ENCODE results near the gene FGF1. TPM values are rescaled to one million over a fixed set of nuclear protein-coding genes. Genes with fewer than 3 reads are reported as not detected.

The FGF1 gene
- total and polyA plus RNA-seq, 10 donors = 0.32 to 12.9 (median 2.6) TPM

GRCh38 chr5:142680605-142681259, 5.2 kb downstream of the FGF1 start:
- Histone ChIP-seq H3K36me3 (no peaks in the 10 kb centered on the region), H3K9me3 (no peaks in the 10 kb centered on the region), H3K4me1 (peaks cover 0 to 14% (median 2%) of the 10 kb centered on the region in 6 donors), H3K27ac (no peak overlapping the region), H3K27me3 (replicated peaks in 1 of 7) (no peaks in the 10 kb centered on the region), H3K4me3 (no peak overlapping the region)
- 68 to 89% (median 78%) methylated on average over 5 of the region's 5 CpGs for WGBS, 5 donors
- DNase-seq = no peak
- intact Hi-C loops (cut with DNase I; ENCODE audit: low total_unique reads) = no loop called here
- TF ChIP-seq POLR2A (IDR thresholded peaks at IDR 0.05) (no peak), POLR2AphosphoS5 (IDR thresholded peaks at IDR 0.05) (no peak), CTCF (IDR thresholded peaks at IDR 0.05 in 8 of 11, conservative IDR thresholded peaks at IDR 0.05 in 3 of 11) (no peak)

- peaks cover 0 to 9% (median under 1%) of the 10 kb centered on the region in 6 donors for H3K4me1 ChIP-seq
- H3K9me3 ChIP-seq = no peaks in the 10 kb centered on the region
- no peak overlapping the region for H3K27ac ChIP-seq
- DNase-seq = no peak
- no peak overlapping the region for H3K4me3 ChIP-seq
- no peaks in the 10 kb centered on the region for H3K27me3 ChIP-seq (replicated peaks in 1 of 7)
- TF ChIP-seq POLR2A (IDR thresholded peaks at IDR 0.05) = no peak
- no peak for TF ChIP-seq POLR2AphosphoS5 (IDR thresholded peaks at IDR 0.05)
- no peak for TF ChIP-seq CTCF (IDR thresholded peaks at IDR 0.05 in 8 of 11, conservative IDR thresholded peaks at IDR 0.05 in 3 of 11)
- intact Hi-C loops (cut with DNase I; ENCODE audit: low total_unique reads) = no loop called here
- WGBS, 5 donors = 92 to 97% (median 94%) methylated on average over 2 of the region's 2 CpGs
- no peaks in the 10 kb centered on the region for H3K36me3 ChIP-seq
Observed at GRCh38 chr5:142679744-142680143, 6.1 kb downstream of the FGF1 start.

GRCh38 chr5:142678529-142678928, 7.4 kb downstream of the FGF1 start:
- Histone ChIP-seq H3K27me3 (replicated peaks in 1 of 7) (no peaks in the 10 kb centered on the region), H3K9me3 (no peaks in the 10 kb centered on the region), H3K4me3 (no peak overlapping the region), H3K4me1 (peaks cover 0 to 7% (median 0%) of the 10 kb centered on the region in 6 donors), H3K36me3 (no peaks in the 10 kb centered on the region), H3K27ac (no peak overlapping the region)
- intact Hi-C loops (cut with DNase I; ENCODE audit: low total_unique reads) = no loop called here
- no peak for DNase-seq
- TF ChIP-seq POLR2A (IDR thresholded peaks at IDR 0.05) = no peak
- TF ChIP-seq POLR2AphosphoS5 (IDR thresholded peaks at IDR 0.05) = no peak
- TF ChIP-seq CTCF (IDR thresholded peaks at IDR 0.05 in 8 of 11, conservative IDR thresholded peaks at IDR 0.05 in 3 of 11) = no peak
- WGBS, 5 donors = 85 to 94% (median 93%) methylated on average over 4 of the region's 4 CpGs

GRCh38 chr5:142677198-142677597, 8.7 kb downstream of the FGF1 start:
- intact Hi-C loops (cut with DNase I; ENCODE audit: low total_unique reads) = no loop called here
- no peak for DNase-seq
- no peaks in the 10 kb centered on the region for H3K27me3 ChIP-seq (replicated peaks in 1 of 7)
- H3K27ac ChIP-seq = no peak overlapping the region
- TF ChIP-seq CTCF (IDR thresholded peaks at IDR 0.05 in 8 of 11, conservative IDR thresholded peaks at IDR 0.05 in 3 of 11) (no peak), POLR2AphosphoS5 (IDR thresholded peaks at IDR 0.05) (no peak), POLR2A (IDR thresholded peaks at IDR 0.05) (no peak)
- 92 to 97% (median 95%) methylated on average over 2 of the region's 2 CpGs for WGBS, 5 donors
- no peaks in the 10 kb centered on the region for H3K36me3 ChIP-seq
- no peak overlapping the region for H3K4me3 ChIP-seq
- peaks cover 0 to 7% (median 0%) of the 10 kb centered on the region in 6 donors for H3K4me1 ChIP-seq
- H3K9me3 ChIP-seq = no peaks in the 10 kb centered on the region
